ENCODE results near the gene DUSP19.

The DUSP19 gene

DNA sequence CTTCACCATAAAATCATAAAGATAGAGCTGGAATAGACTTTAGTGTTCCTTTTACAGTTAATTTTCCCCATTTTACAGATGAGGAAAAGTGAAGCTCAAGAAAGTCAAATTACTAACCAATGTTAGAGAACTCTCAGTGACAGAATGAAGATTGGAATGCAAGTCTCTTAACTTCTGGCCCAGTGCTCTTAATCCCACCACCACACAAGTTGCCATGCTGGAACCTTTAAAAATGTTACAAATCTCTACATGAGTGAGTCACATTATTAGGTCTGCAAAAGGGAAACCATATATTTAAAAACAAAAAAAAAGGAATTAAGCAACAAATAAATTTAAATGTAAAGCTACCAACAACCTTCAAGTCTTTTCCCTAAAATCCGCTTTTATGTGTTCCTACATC lies 43.7 kb upstream of the DUSP19 start:
- Histone ChIP-seq H3K27me3 (ENCODE audit: insufficient read depth, low read depth) (peaks cover 29% of the 10 kb centered on the region), H3K4me2 (no peak overlapping the region), H2AFZ (ENCODE audit: low read depth) (no peak overlapping the region), H4K20me1 (ENCODE audit: insufficient read depth) (peaks cover 15% of the 10 kb centered on the region; the same call in 1 of the 2 replicates), H3K79me2 (ENCODE audit: insufficient read depth, low read depth) (peaks cover 14% of the 10 kb centered on the region; the same call in 1 of the 2 replicates), H3K4me1 (ENCODE audit: low read depth, poor library complexity, severe bottlenecking) (peaks cover 26% of the 10 kb centered on the region), H3K27ac (no peak overlapping the region), H3K36me3 (ENCODE audit: insufficient read depth) (no peaks in the 10 kb centered on the region), H3K4me3 (IDR thresholded peaks at IDR 0.05; ENCODE audit: insufficient read depth, low read depth, low read length) (no peak overlapping the region), H3K9ac (no peak overlapping the region)
- TF ChIP-seq, protein P1, sequence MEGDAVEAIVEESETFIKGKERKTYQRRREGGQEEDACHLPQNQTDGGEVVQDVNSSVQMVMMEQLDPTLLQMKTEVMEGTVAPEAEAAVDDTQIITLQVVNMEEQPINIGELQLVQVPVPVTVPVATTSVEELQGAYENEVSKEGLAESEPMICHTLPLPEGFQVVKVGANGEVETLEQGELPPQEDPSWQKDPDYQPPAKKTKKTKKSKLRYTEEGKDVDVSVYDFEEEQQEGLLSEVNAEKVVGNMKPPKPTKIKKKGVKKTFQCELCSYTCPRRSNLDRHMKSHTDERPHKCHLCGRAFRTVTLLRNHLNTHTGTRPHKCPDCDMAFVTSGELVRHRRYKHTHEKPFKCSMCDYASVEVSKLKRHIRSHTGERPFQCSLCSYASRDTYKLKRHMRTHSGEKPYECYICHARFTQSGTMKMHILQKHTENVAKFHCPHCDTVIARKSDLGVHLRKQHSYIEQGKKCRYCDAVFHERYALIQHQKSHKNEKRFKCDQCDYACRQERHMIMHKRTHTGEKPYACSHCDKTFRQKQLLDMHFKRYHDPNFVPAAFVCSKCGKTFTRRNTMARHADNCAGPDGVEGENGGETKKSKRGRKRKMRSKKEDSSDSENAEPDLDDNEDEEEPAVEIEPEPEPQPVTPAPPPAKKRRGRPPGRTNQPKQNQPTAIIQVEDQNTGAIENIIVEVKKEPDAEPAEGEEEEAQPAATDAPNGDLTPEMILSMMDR (conservative IDR thresholded peaks at IDR 0.05; ENCODE audit: low read depth, low read length) = no peak

DNA sequence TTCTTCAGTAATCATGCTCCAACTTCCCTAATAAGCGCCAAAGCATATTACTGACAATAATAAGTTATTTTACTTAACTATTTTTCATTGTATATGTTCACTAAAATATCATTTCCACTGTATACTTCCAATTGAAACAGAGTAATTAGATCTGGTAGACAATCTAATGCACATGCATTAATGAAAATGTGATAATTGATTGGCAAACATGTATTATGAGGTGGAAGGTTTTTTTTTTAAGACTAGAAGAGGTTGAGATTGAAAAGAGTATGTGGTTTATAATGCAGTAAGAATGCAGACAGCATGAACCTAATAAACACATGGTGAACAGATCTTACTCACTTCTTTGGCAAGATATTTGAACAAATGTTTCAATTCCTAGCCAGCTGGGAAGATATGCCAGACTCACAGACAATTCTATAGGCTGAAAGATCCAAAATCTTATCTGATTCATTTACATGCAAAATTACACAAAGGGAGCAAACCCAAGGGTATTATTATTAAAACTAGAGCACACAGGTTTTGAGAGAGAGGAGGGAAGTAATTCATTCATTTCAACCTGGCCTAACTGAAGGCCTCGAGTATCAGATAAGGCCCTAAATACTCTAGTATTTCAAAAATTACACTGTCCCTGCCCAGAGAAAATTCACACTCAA lies 43.1 kb upstream of the DUSP19 start:
- H3K27ac ChIP-seq = no peak overlapping the region
- TF ChIP-seq, protein P1 (conservative IDR thresholded peaks at IDR 0.05; ENCODE audit: low read depth, low read length) = no peak
- H3K4me2 ChIP-seq = peak overlapping the region; percentile 69; the same call in 1 of the 2 replicates
- peaks cover 15% of the 10 kb centered on the region; the same call in 1 of the 2 replicates for H4K20me1 ChIP-seq (ENCODE audit: insufficient read depth)
- no peaks in the 10 kb centered on the region for H3K36me3 ChIP-seq (ENCODE audit: insufficient read depth)
- no peak overlapping the region for H3K4me3 ChIP-seq (IDR thresholded peaks at IDR 0.05; ENCODE audit: insufficient read depth, low read depth, low read length)
- H3K27me3 ChIP-seq (ENCODE audit: insufficient read depth, low read depth) = peaks cover 29% of the 10 kb centered on the region
- H3K4me1 ChIP-seq (ENCODE audit: low read depth, poor library complexity, severe bottlenecking) = peaks cover 26% of the 10 kb centered on the region
- no peak overlapping the region for H3K9ac ChIP-seq
- H3K79me2 ChIP-seq (ENCODE audit: insufficient read depth, low read depth) = peaks cover 14% of the 10 kb centered on the region; the same call in 1 of the 2 replicates
- H2AFZ ChIP-seq (ENCODE audit: low read depth) = no peak overlapping the region

DNA sequence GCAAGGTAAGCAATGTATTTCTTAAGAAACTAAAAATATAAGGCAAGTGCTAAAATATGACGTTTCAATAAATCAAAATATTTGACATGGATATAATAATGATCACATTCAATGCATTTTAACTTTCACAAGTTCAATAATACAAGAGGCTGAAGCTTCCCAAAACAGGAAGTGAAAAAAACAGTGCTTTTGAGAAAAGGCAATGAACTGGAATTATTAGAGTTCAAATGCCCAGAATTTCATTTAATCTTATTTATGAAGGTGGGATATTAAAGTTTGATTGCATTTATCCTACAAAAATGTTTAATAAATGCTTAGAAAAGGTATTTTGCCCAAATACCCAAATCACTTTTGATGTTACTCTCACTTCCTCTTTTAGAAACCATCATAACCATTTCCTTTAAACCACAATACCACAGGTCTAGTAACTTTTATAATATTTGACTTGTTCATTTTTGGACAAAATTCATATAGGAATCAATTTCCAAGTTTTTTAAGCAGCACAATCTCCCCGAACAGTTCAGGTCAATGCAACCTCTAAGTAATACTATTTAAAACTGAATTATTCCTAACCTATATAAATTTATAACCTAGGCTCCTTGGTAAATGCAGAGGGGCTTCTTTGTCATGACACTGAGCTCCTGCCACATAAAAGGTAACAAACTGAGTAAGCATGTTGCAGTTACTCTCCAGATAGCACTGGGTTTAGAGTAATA lies 42.4 kb upstream of the DUSP19 start:
- H3K4me1 ChIP-seq (ENCODE audit: low read depth, poor library complexity, severe bottlenecking) = peaks cover 26% of the 10 kb centered on the region
- TF ChIP-seq, protein P1 (conservative IDR thresholded peaks at IDR 0.05; ENCODE audit: low read depth, low read length) = no peak
- H3K4me3 ChIP-seq (IDR thresholded peaks at IDR 0.05; ENCODE audit: insufficient read depth, low read depth, low read length) = no peak overlapping the region
- no peak overlapping the region for H3K9ac ChIP-seq
- peak overlapping the region; percentile 69 for H3K4me2 ChIP-seq
- no peak overlapping the region for H2AFZ ChIP-seq (ENCODE audit: low read depth)
- H3K27ac ChIP-seq = no peak overlapping the region
- peaks cover 15% of the 10 kb centered on the region; the same call in 1 of the 2 replicates for H4K20me1 ChIP-seq (ENCODE audit: insufficient read depth)
- peaks cover 29% of the 10 kb centered on the region for H3K27me3 ChIP-seq (ENCODE audit: insufficient read depth, low read depth)
- H3K36me3 ChIP-seq (ENCODE audit: insufficient read depth) = no peaks in the 10 kb centered on the region
- peaks cover 14% of the 10 kb centered on the region; the same call in 1 of the 2 replicates for H3K79me2 ChIP-seq (ENCODE audit: insufficient read depth, low read depth)

DNA sequence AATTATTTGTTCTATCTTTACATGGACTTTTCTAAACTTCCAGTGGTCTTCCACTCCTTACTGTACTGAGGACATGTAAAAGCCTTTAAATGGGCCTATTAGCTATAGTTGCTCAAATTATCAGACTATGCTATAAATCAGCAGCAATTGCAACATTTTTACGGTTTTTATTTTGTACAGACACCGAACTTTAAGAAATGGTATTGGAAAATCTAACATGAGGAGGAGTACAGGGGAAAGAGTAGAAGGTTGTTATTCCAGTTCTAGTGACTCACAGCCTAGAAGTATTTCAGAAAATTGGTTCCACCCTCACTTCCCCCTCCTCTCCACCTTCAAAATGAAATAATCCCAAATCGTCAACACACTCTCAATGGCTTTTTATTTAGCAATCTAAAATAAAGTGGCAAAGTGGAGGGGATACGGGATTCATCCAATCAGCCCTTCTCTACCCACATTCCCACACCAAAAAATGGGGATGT lies 41.4 kb upstream of the DUSP19 start:
- H3K27me3 ChIP-seq (ENCODE audit: insufficient read depth, low read depth) = peaks cover 29% of the 10 kb centered on the region
- H2AFZ ChIP-seq (ENCODE audit: low read depth) = peak overlapping the region; percentile 82
- H3K4me2 ChIP-seq = peak overlapping the region; percentile 69
- peak overlapping the region; percentile 80; the same call in 1 of the 2 replicates for H3K9ac ChIP-seq
- TF ChIP-seq, protein P1 (conservative IDR thresholded peaks at IDR 0.05; ENCODE audit: low read depth, low read length) = no peak
- H3K79me2 ChIP-seq (ENCODE audit: insufficient read depth, low read depth) = peaks cover 9% of the 10 kb centered on the region; the same call in 1 of the 2 replicates
- H3K4me3 ChIP-seq (IDR thresholded peaks at IDR 0.05; ENCODE audit: insufficient read depth, low read depth, low read length) = no peak overlapping the region
- no peak overlapping the region for H3K27ac ChIP-seq
- no peaks in the 10 kb centered on the region for H3K36me3 ChIP-seq (ENCODE audit: insufficient read depth)
- peaks cover 15% of the 10 kb centered on the region; the same call in 1 of the 2 replicates for H4K20me1 ChIP-seq (ENCODE audit: insufficient read depth)
- peaks cover 26% of the 10 kb centered on the region for H3K4me1 ChIP-seq (ENCODE audit: low read depth, poor library complexity, severe bottlenecking)

All from KMS-11 (cell line).